HG02852 (cell line): ENCODE measurements around the gene SOX18.
A peak's percentile ranks its signal among the peaks of the same experiment; 100 is the strongest.

ENCODE experiments used
- ATAC-seq: cut with Tn5 transposase; IDR thresholded peaks from one replicate; pipeline ENCODE4 v1.9.1; 2021; ENCODE audit warnings: mild to moderate bottlenecking, moderate library complexity; ENCODE audit not compliant: unreplicated experiment

Gene SOX18

DNA sequence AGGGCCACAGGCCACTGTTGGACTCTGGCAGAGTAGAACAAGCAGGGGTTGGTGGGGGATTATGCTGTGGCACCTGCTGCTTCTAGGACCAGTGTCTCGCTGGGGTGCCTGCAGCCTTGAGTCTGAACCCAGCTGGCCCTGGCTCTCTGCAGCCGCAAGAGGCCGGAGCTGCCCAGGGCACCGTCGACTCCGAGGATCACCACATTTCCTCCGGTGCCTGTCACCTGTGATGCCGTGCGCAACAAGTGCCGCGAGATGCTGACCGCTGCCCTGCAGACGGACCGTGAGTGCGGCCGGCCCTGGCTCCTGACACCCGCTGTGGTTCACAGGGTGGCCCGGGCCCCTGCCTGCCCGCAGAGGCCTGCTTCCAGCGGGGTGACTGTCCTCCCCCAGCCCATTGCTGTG is 19.8 kb upstream of the SOX18 start:
- no peak for ATAC-seq

DNA sequence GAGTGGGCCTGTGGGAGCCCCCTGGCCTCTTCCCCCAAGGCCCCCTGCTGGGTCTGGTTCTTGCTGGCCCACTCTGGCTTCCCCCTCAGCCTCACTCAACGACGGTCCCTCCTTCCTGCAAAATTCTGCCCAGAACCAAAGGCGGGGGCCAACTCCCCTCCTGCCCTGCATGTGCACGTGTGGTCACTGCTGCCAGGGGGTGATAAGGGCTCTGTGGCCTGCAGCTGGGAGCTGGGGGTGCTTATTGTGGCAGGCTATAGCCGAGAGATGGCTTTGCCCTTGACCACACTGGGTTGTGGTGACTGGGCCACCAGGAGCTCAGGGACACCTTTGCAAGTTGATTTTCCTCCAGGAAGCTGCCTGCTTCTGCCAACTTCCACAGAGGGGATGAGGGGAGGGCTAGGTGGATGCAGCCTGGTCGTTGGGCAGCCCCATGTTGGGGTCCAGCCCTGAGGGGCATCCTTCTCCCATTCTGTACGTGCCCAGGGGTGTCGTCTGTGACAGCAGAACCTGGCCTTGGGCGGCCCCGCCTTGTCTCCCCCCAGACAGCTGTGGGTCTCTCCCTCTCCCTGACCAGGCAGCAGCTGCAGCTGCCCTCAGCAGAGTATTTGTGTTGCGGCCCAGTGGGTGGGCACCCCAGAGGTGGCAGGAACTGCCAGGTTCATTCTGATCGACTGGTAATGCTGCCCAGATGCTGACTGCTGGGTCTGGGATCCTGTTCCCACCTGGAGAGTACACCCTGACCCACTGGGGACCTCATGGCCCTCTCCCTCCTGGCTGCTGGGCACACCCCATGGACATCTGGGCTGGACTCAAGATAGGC is 19.2 kb upstream of the SOX18 start:
- ATAC-seq = no peak

DNA sequence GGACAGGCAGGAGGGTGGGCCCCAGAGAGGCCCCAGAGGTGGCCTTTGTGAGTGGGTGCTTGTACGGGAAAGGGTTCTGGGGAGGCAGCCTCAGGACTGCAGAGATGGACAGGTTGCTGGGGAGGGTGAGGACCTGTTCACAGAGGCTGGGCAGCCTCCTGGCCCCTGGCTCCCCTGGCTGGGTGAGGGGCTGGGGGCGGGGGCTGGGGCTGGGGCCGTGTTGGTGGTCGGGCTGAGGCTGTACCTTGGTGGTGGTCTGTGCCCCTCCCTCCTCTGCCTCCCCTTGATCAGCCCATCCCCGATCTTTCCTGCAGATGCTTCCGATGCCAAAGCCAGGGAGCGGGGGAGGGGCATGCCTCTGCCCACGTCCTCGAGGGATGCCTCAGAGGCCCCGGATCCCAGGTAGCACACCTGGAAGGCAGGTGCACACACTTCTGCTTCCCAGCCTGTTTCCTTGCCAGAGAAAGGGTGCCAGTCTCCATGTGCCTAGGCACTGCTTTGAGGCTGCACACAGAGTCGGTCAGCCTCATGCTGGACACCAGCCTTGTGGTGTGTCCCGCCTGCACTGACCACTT is 18.4 kb upstream of the SOX18 start:
- no peak for ATAC-seq

DNA sequence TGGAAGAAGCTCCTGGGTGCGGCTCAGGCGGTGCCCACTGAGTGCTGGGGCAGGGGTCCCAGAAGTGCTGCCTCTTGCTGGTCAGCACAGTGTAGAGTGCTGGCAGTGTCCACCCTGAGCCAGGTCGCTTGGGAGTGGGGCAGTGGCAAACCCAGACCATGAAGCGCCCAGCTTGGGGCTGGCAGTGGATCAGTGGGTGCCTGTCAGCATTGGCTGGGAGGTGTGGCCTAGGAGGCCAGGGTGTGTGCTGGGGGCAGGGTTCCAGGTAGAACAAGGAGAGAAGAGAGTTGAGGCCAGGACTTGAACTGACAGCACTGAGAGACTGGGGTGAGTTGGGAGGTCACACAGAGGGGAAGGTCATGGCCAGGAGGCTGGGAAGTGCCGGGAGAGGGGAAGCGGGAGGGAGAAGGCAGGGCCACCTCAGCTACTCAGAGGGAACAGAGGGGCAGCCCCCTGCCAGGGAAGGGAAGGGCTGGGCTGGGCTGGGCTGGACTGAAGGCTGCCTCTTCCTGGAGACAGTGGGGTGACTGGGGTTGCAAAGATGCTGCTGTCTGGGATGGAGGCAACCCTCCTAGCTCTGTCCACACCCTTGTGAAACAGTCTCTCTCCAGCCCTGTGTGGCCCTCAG is 17.7 kb upstream of the SOX18 start:
- no peak for ATAC-seq

DNA sequence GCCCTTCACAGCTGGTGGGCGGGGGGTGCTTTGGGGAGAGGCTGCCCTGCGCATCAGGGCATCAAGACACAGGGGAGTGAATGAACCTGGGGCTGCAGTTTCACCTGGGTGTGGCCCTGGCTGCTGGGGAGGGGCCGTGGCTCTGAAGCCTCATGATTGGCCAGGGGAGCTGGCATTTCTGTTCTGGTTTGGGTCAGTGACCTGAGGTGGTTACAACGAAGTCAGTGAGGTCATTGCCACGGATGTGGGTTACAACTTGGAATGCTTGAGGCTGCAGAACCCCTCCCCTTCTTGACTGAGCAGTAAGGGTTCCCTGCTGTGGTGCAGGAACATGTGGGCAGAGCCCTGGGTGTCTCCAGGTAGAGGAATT is 16.5 kb upstream of the SOX18 start:
- ATAC-seq = no peak

DNA sequence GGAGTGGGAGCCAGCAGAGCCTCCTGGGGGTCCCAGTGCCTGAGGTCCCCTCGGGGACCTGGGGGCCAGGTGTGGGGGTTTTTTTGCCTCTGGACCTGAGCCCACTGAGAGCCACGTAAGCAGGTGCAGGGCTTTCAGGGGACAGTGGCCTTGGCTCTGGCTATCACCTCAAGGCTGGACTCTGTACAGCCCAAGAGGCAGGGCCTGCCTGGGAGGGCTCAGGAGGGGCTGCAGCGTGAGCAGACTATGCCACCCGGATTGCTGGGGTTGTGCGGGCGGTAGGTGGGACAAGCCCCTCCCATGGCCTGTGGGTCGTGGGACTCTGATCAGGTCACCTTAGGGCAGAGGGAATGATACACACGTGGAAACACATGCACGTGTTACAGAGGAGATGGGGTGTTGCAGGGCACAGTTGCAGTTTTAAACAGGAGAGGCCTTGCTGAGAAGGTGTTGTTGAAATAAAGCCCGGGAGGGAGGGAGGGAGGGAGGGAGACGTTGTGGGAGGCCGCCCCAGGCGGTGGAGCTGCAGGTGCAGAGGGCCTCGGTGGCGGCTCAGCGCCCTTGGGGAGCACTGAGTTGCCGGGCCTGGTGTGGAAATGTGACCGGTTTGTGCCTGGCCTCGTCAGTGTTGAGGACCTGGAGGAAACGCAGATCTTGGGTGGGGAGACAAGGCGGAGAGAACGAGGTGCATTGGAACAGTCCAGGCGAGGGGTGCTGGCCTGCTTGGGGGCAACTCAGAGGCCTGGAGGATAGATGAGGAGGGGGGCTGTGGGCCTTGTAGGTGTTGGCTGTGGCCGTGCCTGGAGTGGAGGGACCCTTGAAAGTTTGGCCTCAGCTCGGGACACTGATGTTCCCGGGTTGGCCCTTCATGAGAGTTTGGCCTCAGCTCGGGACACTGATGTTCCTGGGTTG is 15.9 kb upstream of the SOX18 start:
- ATAC-seq = no peak

DNA sequence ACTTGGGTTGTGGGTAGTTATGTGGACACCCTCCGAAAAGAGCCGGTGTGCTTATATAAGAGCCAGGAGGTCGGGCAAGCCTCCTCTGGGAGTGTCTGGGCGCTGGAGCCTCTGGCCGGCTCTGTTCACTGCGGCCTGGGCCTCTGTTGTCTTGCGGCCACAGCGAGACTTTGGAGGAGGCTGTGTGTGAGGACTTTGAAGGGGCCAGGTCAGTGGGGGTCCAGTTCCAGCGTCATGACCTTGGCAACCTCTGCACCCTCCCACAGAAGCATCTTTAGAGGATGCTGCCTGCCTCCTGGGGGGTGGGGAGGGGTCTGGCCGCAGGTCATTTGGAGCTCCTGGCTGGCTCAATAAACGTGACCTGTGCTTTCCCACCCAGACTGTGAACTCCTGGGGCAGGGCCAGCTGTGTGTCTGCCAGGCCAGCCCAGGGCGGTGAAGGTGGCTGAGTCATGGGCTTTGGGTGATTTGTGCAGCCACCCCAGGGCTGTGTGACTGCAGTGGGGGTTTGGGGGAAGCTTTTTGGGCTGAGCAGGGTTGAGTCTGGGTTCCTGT is 14.8 kb upstream of the SOX18 start:
- no peak for ATAC-seq

DNA sequence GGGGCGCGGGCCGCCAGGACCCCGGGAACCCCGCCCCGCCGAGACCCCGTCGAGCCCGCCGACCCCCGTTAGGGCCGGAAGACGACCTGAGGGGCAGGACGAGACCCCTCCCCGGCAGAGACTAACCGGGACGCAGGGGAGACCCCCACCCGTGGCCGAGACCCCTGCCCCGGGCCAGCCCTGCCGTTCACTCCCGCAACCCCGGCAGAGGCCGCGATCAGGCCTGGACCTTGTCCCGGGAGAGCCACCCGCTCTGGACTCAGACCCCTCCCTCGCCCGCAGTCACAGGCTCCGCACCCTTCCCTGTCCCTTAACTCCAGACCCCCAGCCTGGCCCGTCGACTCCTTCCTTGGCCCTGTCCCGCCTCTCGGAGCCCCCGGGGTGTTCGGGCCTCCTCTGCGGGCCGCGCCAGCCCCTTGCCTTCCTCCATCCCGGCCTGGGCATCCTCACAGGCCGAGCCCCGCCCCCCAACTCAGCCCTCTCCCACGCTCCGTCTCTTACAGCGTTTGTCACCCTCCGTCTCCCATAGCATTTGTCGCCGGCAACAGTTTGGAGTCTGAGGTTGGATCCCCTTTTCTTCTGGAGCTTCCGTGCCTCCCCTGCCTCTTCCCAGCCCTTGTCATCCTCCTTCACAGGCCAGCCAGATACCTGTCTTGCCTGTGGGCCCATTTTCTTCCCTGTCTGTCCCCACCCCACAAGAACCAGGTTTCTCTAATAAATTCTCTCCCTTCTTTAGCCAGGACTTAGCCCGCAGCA is 14.1 kb upstream of the SOX18 start:
- no peak for ATAC-seq

DNA sequence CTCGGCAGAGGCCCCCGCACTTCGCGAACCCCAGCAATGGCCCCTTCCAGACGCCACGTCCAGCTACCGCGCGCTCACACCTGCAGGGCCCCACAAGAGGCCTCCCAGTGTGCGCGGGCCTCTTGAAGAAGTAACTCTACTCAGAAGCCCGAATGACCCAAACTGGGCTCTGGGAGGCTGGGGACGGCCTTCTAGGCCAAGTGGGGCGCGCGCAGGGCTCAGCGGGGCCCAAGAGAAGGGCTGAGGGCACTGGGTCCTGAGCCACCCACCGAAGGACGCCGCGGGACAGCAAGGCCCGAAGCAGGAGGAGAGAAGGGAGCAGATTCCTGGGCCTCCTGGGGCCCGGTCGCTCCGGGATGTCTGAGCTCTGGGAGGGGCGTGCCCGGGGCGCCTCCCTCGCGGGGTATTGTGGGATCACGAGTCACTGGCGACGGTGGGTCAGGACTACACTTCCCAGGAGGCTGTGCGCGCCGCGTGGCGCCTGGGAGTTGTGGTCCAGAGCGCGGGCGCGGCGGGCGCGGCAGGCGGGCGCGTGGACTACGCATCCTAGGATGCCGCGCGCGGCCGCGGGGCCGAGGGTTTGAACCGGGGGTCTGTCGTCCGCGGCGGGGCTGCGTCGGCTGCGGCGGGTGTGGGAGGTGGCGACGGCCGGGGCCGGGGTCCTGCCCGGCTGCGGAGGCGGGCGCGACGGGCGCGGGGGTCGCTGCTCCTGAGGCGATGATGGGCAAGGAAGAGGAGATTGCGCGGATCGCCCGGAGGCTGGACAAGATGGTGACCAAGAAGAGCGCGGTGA is 13.4 kb upstream of the SOX18 start, which contains the start of gene TCEA2:
TCEA2 (plus strand) TSS at position 603 of the 793 bp plus-strand sequence; CDS start at position 718, 115 bp downstream.
- ATAC-seq = peak; percentile 89

DNA sequence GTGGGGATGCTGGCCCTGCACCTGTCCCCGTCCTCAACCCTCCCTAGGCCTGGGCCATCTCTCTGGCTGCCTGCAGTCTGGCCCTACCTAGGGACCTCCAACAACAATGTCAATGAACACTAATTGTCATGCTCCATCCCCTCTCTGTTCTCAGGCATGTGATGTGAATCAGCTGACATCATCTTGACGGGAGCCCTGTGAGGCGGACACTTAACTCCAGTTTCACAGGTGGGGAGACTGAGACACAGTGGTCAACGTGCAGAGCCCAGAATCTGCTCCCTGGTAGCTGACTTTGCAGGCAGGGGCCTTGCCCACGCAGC is 12.8 kb upstream of the SOX18 start:
- ATAC-seq = no peak

DNA sequence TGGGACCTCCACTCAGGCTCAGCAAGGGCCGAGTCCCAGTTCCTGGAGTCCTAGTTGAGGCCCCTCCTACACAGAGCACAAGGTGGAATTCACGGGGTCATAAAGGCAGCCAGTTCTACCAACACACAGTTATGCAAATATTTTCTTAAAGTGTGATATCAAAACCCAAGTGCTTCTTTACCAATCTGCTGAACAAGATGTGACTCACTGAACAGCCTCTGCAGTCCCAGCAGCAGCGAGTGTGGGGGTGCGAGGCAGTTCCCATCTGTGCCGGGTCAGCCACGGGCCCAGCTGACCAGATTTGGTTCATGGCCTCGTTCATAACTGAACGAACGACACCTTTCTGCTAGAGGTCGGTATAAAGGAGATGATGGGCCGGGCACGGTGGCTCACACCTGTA is 9.1 kb upstream of the SOX18 start:
- ATAC-seq = no peak

DNA sequence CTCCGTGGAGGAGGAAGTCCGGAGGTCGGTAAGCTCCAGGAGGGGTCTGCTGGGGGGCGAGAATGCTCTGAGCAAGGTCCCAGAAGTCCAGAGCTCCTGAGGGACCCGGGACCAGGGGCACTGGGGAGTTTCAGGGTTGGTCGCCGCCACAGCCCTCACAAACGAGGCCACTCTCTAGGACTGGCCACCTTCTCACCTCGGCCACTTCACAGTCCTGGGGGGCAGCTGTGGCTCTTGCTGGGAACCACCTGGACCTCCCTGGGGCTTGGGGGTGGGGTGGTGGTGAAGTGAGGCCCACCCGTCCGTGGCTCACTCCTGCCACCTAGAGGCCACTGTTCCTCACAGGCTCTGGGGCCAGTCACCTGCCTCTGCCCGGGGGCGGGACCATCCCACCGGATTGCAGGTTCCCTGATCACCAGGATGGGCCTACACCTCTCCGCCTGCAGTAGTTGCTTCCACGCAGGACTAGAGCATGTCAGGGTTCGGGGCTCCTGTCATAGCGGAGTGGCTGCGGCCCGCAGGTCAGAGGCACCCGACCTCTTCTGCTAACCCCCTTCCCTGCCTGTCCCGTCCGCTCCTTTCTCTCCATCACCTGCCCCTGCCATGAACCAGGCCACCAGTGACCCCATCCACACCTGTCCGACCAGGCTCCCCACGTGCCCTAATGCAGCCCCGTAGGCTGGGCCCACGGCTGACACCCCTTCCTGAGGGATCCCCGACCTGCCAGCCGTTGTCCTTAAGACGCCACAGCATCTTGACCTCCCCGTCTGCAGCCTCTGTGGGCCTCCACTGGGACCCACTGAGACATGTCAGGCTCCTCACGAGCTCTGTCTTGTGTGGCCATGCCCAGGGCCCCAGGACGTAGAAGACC is 8.4 kb upstream of the SOX18 start:
- no peak for ATAC-seq

DNA sequence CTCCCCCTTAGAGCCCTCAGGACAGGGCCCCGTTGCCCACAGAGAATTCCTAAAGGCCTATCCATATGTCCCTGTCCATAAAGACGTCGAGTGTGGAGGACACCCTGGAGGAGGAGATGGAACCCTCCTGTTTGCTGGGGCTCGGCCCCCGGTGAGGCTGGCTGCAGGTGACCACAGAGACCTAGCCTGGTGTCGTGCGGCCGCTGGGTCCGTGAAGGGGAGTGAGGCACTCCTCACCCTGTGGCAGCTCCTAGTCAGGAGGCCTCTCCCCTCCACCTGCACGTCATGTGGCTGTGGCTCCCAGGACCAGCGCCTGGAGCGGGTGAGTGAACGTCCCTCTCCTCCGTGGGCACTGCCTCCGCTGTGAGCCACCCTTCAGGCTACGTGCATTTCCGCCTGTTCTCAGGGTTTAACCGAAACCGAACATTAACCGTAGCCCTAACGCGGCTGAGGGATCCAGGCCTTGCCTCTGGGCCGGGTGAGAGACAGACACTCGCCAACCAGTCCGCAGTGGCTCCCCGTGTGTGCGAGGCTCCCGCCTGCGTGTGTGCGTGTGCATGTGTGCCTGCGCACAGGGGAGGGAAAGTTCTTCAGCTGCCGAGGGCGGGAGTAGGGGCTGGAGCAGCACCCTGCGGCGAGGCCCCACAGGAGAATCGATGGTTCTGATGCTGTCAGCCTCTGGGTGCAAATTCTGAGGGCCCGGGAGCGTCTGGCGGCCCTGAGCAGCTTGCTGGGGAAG is 7.6 kb upstream of the SOX18 start:
- no peak for ATAC-seq

DNA sequence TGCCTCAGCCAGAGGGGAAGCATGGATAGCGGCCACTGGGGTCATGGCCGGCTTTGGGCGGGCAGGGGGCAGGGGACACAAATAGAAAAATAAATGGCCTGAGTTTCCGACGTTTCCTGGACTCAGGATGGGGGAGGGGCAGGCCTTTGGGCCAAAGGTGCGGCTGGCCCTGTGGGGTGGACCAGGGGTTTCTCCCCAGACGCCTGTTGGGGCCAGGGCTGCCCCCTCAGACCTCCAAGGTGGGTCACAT is 7.1 kb upstream of the SOX18 start:
- no peak for ATAC-seq

DNA sequence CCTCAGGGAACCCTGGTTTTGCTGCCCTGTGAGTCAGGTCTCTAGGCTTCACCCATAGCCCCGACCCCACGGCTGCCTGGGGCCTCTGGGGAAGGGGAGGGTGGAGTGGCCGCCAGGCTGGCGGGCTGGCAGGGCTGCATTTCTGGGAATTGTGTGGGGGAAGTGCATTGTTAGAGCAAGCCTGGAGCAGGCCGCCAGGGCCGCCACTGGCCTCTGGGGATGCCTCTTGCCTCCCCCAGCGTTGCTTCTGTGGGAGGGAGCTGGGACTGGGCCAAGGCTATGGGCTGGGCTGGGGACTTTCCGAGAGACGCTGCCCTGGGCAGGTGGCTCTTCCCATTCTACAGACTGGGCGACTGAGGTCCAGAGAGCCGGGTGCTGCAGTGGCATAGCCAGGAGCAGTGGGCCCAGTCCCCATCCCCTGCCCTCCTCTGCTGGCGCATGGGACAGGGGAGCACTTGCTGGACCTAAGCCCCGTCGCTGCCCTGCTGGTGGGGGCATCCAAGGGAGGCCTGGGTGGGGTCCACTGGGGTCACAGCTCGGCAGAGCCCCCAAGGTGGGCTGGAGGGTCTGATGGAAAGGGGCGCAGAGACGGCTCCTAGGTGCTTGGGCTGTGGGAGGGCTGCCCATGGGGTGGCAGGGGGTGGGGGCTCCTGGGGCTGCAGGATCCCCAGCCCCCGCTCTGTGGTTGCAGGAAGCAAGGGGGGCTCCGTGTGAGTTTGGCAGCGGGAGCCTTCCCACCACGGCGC is 6.6 kb upstream of the SOX18 start:
- no peak for ATAC-seq

DNA sequence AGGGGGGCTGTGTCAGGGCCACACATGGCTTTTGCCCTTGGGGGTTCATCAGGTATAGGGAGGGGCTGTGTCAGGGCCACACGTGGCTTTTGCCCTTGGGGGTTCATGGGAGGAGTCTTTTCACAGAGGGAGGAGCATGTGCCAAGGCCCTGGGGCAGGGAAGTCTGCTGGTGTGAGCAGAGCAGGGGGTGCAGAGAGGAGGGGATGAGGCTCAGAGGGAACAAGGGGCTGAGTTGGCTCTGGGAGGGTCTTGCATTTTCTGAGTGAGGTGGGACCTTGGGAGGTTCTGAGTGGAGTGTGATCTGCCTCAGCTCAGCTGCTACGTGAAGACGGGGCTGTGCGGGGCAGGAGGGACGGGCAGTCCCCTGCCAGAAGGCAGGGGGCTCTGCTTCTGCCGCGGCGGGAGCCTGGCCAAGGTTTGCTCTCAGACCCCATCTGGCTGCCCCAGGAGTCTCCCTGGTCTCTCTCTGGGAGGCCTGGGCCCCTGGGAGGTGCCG is 6.0 kb upstream of the SOX18 start:
- no peak for ATAC-seq
